ENCODE data around the gene SNF8. TPM values are rescaled to one million over a fixed set of nuclear protein-coding genes. Genes with fewer than 3 reads are reported as not detected.

Gene SNF8
- total RNA-seq, 1 donor from 2014 or later = 65.2 TPM

- no peak for ATAC-seq
Observed at GRCh38 chr17:48883171-48883570, 61.5 kb downstream of the SNF8 start.

GRCh38 chr17:48882272-48882671 lies 62.4 kb downstream of the SNF8 start:
- ATAC-seq = no peak

Other genes with a start within 250 kb of the SNF8 start
- gene PRAC1, start 222.3 kb downstream of the SNF8 start, total RNA-seq = not detected
- gene PRAC2, start 221.7 kb downstream of the SNF8 start, total RNA-seq = not detected
- gene HOXB13, start 216.1 kb downstream of the SNF8 start, total RNA-seq = not detected
- 0.12 TPM for gene TTLL6, start 127.6 kb downstream of the SNF8 start, total RNA-seq
- gene CALCOCO2, start 113.8 kb downstream of the SNF8 start, total RNA-seq = 100 TPM
- 115 TPM for gene ATP5MC1, start 52.1 kb downstream of the SNF8 start, total RNA-seq
- 46.6 TPM for gene UBE2Z, start 36.4 kb downstream of the SNF8 start, total RNA-seq
- gene GIP, start 23.8 kb upstream of the SNF8 start, total RNA-seq = not detected
- not detected for gene IGF2BP1, start 52.5 kb upstream of the SNF8 start, total RNA-seq
- gene B4GALNT2, start 187.9 kb upstream of the SNF8 start, total RNA-seq = 0.04 TPM

All from esophagus mucosa (tissue), 1 donor.